ENCODE measurements around the gene HTT.
A peak's percentile ranks its signal among the peaks of the same experiment; 100 is the strongest.

Gene HTT

GRCh38 chr4:3174371-3175338, 100.2 kb downstream of the HTT start:
- DNase-seq (ENCODE audit: low spot score) = no peak

GRCh38 chr4:3176367-3177229, 102.1 kb downstream of the HTT start:
- DNase-seq (ENCODE audit: low spot score) = no peak

- no peak for DNase-seq (ENCODE audit: low spot score)
Observed at GRCh38 chr4:3177426-3177825, 102.9 kb downstream of the HTT start.

GRCh38 chr4:3177905-3178304, 103.4 kb downstream of the HTT start:
- no peak for DNase-seq (ENCODE audit: low spot score)

- DNase-seq (ENCODE audit: low spot score) = no peak
Observed at GRCh38 chr4:3178351-3178750, 103.9 kb downstream of the HTT start.

- no peak for DNase-seq (ENCODE audit: low spot score)
Observed at GRCh38 chr4:3179126-3179706, 104.7 kb downstream of the HTT start.

GRCh38 chr4:3183008-3183407, 108.5 kb downstream of the HTT start:
- DNase-seq (ENCODE audit: low spot score) = no peak

GRCh38 chr4:3184725-3185124, 110.2 kb downstream of the HTT start:
- no peak for DNase-seq (ENCODE audit: low spot score)

GRCh38 chr4:3186609-3187008, 112.1 kb downstream of the HTT start:
- DNase-seq (ENCODE audit: low spot score) = no peak

GRCh38 chr4:3188118-3188517, 113.6 kb downstream of the HTT start:
- DNase-seq (ENCODE audit: low spot score) = no peak

- DNase-seq (ENCODE audit: low spot score) = no peak
Observed at GRCh38 chr4:3189459-3189858, 115.0 kb downstream of the HTT start.

- DNase-seq (ENCODE audit: low spot score) = no peak
Observed at GRCh38 chr4:3190549-3190948, 116.1 kb downstream of the HTT start.

- no peak for DNase-seq (ENCODE audit: low spot score)
Observed at GRCh38 chr4:3192188-3192587, 117.7 kb downstream of the HTT start.

- no peak for DNase-seq (ENCODE audit: low spot score)
Observed at GRCh38 chr4:3192827-3193226, 118.3 kb downstream of the HTT start.

- peak; percentile 18 for DNase-seq (ENCODE audit: low spot score)
Observed at GRCh38 chr4:3193531-3194203, 119.2 kb downstream of the HTT start.

GRCh38 chr4:3196670-3197359, 122.3 kb downstream of the HTT start:
- no peak for DNase-seq (ENCODE audit: low spot score)

- no peak for DNase-seq (ENCODE audit: low spot score)
Observed at GRCh38 chr4:3197366-3198105, 123.1 kb downstream of the HTT start.

- no peak for DNase-seq (ENCODE audit: low spot score)
Observed at GRCh38 chr4:3198906-3199305, 124.4 kb downstream of the HTT start.

- DNase-seq (ENCODE audit: low spot score) = no peak
Observed at GRCh38 chr4:3199653-3200422, 125.4 kb downstream of the HTT start.

Measured in activated CD4-positive, alpha-beta T cell treated with anti-CD3 and anti-CD28 coated beads, Interleukin-2, Interleukin-4, amounts not matched to agents 100 ng/mL and 50 ng/mL, durations not matched to agents 16 hours and 8 hours (primary cell).